Measurements from ENCODE around the gene C11orf21.

DNA sequence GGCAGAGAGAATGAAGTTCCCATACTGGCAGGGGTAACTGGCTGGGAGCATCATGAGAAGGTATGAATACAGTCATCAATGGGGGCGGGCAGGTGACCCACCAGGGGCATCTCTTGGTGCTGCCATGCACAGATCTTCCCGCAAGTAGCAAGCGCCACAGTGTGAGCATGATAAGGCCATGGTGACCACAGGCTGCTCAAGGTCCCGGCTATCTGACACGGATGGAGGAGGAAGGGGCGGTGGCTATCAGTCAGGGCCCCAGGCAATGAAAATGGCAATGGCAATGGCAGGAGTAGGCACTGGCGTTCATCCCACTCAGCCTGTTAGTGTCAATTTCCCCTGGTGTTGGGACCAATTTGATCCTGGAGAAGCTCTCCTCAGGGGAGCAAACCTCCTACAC lies 53.0 kb downstream of the C11orf21 start:
- TF ChIP-seq EZH2 (IDR thresholded peaks at IDR 0.05; ENCODE audit: low read length, missing control alignments): no peak
- TF ChIP-seq, protein P1, sequence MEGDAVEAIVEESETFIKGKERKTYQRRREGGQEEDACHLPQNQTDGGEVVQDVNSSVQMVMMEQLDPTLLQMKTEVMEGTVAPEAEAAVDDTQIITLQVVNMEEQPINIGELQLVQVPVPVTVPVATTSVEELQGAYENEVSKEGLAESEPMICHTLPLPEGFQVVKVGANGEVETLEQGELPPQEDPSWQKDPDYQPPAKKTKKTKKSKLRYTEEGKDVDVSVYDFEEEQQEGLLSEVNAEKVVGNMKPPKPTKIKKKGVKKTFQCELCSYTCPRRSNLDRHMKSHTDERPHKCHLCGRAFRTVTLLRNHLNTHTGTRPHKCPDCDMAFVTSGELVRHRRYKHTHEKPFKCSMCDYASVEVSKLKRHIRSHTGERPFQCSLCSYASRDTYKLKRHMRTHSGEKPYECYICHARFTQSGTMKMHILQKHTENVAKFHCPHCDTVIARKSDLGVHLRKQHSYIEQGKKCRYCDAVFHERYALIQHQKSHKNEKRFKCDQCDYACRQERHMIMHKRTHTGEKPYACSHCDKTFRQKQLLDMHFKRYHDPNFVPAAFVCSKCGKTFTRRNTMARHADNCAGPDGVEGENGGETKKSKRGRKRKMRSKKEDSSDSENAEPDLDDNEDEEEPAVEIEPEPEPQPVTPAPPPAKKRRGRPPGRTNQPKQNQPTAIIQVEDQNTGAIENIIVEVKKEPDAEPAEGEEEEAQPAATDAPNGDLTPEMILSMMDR (conservative IDR thresholded peaks at IDR 0.05 in 1 of 2, IDR thresholded peaks at IDR 0.05 in 1 of 2; ENCODE audit: low read depth in 1 of 2, low read length in 2 of 2): no peak
